ENCODE measurements around the gene TUT4. TPM values are rescaled to one million over a fixed set of nuclear protein-coding genes. Genes with fewer than 3 reads are reported as not detected.

Gene TUT4
- total RNA-seq, 1 experiment from 2014 or later = 71.2 TPM

GRCh38 chr1:52477876-52478275 is 75.0 kb downstream of the TUT4 start:
- no peak for DNase-seq (ENCODE audit: low spot score)
- CTCF ChIA-PET = no interaction called here
- POLR2A ChIA-PET (ENCODE audit: low non-redundant PET) = no interaction called here
- BruUV-seq (replicated peaks) = no TSS peak
- Histone ChIP-seq H3K36me3 (ENCODE audit: insufficient read depth, low read length, poor library complexity, severe bottlenecking) (peaks cover 10% of the 10 kb centered on the region), H3K27me3 (replicated peaks; ENCODE audit: insufficient read depth, low read depth, low read length, poor library complexity) (no peaks in the 10 kb centered on the region), H3K27ac (ENCODE audit: low read depth, low read length, poor library complexity, severe bottlenecking) (no peak overlapping the region), H3K4me1 (ENCODE audit: insufficient read depth, low read length, poor library complexity, severe bottlenecking) (no peaks in the 10 kb centered on the region), H3K9me3 (ENCODE audit: low read depth, low read length, poor library complexity, severe bottlenecking) (no peaks in the 10 kb centered on the region), H3K4me3 (ENCODE audit: low read depth, low read length, poor library complexity, severe bottlenecking) (no peak overlapping the region)
- TF ChIP-seq CTCF (conservative IDR thresholded peaks at IDR 0.05; ENCODE audit: low read depth, low read length) (no peak), EZH2 (IDR thresholded peaks at IDR 0.05; ENCODE audit: borderline replicate concordance, low read depth, low read length, poor library complexity, severe bottlenecking) (no peak)
- intact Hi-C loops (cut with micrococcal nuclease; ENCODE audit: unreplicated experiment) = no loop called here

DNA sequence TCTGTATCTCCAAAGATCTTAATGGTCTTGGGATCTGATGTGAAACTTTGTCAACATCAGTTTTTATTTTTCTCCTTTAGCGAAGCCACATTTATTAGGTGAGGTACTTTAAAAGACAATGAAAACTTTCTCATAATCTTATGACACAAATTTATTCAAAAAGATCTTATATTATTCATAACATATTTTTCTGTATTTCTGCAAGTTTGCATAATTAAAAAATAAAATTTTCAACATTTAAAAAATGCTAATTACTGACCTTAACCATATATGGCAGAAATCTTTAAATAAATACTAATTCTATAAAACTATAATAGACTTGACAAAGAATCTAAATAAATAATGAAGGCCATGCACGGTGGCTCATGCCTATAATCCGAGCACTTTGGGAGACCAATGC is 75.9 kb downstream of the TUT4 start:
- no peaks in the 10 kb centered on the region for H3K27me3 ChIP-seq (replicated peaks; ENCODE audit: insufficient read depth, low read depth, low read length, poor library complexity)
- no peak overlapping the region for H3K4me3 ChIP-seq (ENCODE audit: low read depth, low read length, poor library complexity, severe bottlenecking)
- BruUV-seq (replicated peaks) = no TSS peak
- H3K27ac ChIP-seq (ENCODE audit: low read depth, low read length, poor library complexity, severe bottlenecking) = no peak overlapping the region
- TF ChIP-seq CTCF (conservative IDR thresholded peaks at IDR 0.05; ENCODE audit: low read depth, low read length) = no peak
- TF ChIP-seq EZH2 (IDR thresholded peaks at IDR 0.05; ENCODE audit: borderline replicate concordance, low read depth, low read length, poor library complexity, severe bottlenecking) = no peak
- H3K36me3 ChIP-seq (ENCODE audit: insufficient read depth, low read length, poor library complexity, severe bottlenecking) = peaks cover 10% of the 10 kb centered on the region
- CTCF ChIA-PET = no interaction called here
- no peak for DNase-seq (ENCODE audit: low spot score)
- intact Hi-C loops (cut with micrococcal nuclease; ENCODE audit: unreplicated experiment) = no loop called here
- H3K9me3 ChIP-seq (ENCODE audit: low read depth, low read length, poor library complexity, severe bottlenecking) = no peaks in the 10 kb centered on the region
- H3K4me1 ChIP-seq (ENCODE audit: insufficient read depth, low read length, poor library complexity, severe bottlenecking) = no peaks in the 10 kb centered on the region
- POLR2A ChIA-PET (ENCODE audit: low non-redundant PET) = no interaction called here

- TSS peak; percentile 46 for BruUV-seq (replicated peaks)
- no peaks in the 10 kb centered on the region for H3K9me3 ChIP-seq (ENCODE audit: low read depth, low read length, poor library complexity, severe bottlenecking)
- intact Hi-C loops (cut with micrococcal nuclease; ENCODE audit: unreplicated experiment) = no loop called here
- no peak for DNase-seq (ENCODE audit: low spot score)
- CTCF ChIA-PET = interaction anchor here (0.6 kb wide), 1 partner anchor 212 kb away, joined by 3 read pairs; no protein-coding TSS in a partner anchor
- POLR2A ChIA-PET (ENCODE audit: low non-redundant PET) = no interaction called here
- no peak overlapping the region for H3K27ac ChIP-seq (ENCODE audit: low read depth, low read length, poor library complexity, severe bottlenecking)
- no peaks in the 10 kb centered on the region for H3K27me3 ChIP-seq (replicated peaks; ENCODE audit: insufficient read depth, low read depth, low read length, poor library complexity)
- H3K36me3 ChIP-seq (ENCODE audit: insufficient read depth, low read length, poor library complexity, severe bottlenecking) = peaks cover 10% of the 10 kb centered on the region
- TF ChIP-seq EZH2 (IDR thresholded peaks at IDR 0.05; ENCODE audit: borderline replicate concordance, low read depth, low read length, poor library complexity, severe bottlenecking) (no peak), CTCF (conservative IDR thresholded peaks at IDR 0.05; ENCODE audit: low read depth, low read length) (no peak)
- H3K4me1 ChIP-seq (ENCODE audit: insufficient read depth, low read length, poor library complexity, severe bottlenecking) = no peaks in the 10 kb centered on the region
- H3K4me3 ChIP-seq (ENCODE audit: low read depth, low read length, poor library complexity, severe bottlenecking) = no peak overlapping the region
These were observed 78.1 kb downstream of the TUT4 start for GRCh38 chr1:52474807-52475206.
